GM21423 (cell line): ENCODE data around the gene LRRC32.

Source experiments
- ATAC-seq: cut with Tn5 transposase; IDR thresholded peaks from one replicate; pipeline ENCODE4 v1.9.1; 2021; ENCODE audit warnings: mild to moderate bottlenecking, moderate library complexity; ENCODE audit not compliant: unreplicated experiment

Gene LRRC32

DNA sequence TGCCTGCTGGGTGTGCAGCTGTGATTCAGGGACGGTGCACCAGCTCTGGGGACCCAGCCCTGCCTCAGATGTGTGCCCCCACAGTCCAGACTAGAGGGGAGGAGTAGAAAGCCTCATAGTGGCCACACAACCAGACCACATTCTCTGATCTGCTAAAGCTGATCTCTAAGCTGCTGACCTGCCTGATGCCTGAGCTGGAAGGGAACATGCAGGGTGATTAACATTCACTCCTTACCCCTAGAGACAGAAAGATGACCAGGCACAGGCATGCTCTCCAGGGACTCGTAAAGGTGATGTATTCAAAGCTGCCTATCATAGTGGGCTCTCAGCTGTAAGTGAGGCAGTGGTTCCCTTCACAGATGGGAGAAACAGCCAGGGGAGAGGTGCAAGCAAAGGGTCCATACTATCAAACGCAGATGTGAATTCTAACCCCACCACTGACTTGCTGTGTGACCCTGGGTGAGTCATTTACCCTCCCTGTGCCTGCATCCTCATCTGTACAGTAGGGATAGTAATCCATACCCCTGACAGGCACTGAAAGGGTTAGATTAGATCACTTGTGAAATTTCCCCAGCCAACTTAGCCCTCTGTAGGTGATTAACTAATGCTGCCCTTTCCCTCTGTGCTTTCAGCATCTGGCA lies 29.0 kb upstream of the LRRC32 start:
- no peak for ATAC-seq

DNA sequence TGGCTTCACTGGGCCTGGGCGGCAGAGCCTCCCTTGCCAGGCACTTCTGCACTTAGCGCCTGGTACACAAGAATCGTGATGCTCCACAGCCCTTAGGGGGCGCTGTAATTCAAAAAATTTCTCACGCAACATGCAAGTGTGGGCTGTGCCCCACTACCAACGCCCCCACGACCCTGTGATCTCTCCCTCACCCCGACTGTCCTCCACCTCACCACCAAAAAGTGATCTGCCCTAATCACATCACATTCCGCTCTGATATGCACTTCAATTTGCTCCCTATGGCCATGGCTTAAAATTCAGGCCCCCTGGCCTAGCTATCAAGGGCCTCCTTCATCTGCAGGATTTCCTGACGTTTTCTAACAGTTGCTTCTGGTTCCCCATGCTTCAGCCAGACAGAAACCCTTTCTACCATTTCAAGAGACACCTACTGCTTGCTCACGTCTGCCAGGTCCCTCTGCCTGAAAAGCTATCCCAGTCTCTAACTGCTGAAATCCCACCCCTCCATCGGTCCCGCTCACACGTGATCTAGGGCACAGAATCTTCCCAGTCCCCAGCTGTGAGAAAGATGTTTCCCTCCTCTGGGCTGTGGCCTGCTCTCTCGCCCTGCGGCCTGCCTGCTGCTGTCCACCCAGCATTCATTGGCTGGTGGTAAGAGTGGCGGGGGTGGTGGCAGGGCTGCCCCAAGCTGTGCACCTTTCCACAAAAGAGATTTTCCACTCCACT lies 27.9 kb upstream of the LRRC32 start:
- no peak for ATAC-seq

DNA sequence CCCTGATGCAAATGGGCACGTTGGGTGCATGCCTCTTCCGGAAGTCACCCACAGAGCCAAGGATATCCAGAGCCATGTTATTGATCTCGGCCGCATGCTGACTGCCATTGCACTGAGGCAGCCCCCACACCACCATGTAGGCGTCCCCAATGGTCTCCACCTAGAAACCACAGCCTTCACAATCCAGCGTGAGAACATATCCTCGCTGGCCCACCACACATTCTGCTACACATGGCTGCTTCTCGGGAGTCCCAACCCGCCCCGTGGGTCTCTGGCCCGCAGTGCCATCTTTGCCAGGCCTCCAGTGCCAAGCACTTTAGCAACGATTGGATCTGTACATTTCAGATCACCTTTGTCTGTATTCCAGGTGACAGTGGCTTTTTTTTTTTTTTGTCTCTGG lies 26.2 kb upstream of the LRRC32 start:
- no peak for ATAC-seq

DNA sequence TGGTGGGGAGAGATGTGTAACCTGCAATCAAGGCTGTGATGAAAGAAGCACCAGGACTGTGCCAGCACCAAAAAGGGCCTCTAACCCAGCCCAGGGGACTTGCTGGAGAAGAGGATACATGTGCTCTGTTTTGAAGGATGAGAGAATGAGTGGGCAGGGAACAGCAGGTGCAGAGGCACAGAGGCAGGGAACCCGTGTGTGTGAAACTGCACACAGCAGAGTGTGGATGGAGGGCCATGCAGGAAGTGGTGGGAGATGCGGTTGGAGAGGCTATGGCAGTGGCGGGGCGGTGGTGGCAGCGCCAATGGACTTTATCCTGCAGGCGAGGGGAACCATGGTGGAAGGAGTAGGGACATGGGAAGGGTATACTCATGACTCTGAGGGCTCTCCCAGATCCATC lies 25.2 kb upstream of the LRRC32 start:
- no peak for ATAC-seq

DNA sequence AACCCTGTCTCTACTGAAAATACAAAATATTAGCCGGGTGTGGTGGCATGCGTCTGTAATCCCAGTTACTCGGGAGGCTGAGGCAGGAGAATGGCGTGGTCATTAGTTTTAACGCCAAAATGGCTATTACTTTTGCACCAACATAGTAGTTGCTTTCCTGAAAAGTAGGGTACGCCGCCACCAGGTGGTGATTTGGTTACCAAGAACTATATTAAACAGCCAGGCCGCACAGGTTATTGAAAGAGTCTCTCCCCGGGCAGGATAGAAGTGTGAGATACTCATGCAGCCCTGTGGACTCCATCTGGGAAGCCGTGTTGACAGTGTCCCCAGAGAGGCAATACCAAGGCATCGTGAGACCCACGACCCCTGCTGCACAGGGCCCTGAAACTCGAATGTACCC lies 24.6 kb upstream of the LRRC32 start:
- no peak for ATAC-seq

DNA sequence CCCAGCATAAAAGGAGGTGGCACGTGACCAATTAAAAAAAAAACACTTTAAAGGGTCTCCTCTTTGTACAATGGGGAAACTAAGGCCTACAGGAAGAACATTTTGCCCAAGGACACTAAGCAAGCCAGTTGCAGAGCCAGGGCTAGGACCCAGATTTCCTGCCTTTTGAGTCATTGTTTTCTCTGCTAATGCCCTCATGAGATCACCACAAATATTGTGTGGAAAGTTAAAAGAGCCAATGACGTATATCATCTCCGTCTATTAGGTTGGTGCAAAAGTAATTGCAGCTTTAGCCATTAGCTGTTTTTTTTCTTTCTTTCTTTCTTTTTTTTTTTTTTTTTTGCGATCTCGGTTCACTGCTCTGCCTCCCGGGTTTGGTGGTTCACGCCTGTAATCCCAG lies 24.1 kb upstream of the LRRC32 start:
- no peak for ATAC-seq

DNA sequence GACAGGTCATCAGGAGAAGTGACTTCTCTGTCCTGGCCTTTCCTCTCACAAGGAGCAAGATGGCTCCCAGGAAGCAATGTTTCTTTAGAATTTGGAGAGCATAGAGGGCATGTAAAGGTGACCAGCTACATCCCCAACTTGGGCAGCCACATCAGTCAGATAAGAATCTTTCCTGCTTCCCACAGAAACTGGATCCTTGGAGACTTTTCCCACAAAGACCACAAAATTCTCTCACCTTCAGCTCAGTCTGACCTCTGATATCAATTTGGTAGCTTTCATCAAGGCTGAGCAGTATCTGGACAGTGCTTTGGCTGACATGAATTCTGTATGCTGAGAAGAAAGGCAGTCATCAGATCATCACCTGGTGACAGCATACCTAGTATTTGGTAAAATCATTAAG lies 23.3 kb upstream of the LRRC32 start:
- ATAC-seq: no peak

DNA sequence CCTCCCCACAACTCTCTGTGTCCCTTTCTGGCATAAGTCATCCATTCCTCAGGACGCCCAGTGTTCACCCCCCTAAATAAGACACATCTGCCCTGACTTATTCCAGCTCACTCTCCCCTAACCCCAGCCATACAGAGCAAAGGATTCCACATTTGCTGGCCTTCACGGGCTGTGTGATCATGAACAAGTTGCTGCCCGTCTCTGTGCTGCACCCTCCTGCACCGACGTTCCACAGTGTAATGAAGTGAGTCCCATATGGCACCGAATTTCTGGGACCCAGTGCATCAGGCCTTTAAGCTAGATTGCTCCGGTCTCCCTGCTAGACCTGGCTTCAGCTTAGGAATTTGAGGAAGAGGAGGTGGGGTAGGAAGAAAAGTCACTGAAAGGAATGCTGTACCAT lies 22.4 kb upstream of the LRRC32 start:
- ATAC-seq: no peak

DNA sequence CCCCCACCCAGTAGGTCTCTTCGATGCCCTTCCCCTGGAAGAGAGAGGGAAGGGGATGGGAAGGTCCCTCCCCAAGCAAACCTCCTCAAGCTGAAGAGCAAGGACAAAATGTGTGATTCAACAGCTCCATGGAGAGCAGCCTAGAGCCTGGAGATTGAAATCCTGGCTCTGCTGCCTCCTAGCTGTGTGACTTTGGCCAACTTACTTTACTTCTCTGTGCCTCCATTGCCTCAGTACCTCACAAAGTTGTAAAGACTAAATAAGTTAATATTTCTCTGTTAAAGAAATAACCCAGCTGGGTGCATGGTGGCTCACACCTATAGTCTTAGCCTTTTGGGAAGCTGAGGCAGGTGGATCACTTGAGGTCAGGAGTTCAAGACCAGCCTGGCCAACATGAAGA lies 21.1 kb upstream of the LRRC32 start:
- ATAC-seq: no peak

DNA sequence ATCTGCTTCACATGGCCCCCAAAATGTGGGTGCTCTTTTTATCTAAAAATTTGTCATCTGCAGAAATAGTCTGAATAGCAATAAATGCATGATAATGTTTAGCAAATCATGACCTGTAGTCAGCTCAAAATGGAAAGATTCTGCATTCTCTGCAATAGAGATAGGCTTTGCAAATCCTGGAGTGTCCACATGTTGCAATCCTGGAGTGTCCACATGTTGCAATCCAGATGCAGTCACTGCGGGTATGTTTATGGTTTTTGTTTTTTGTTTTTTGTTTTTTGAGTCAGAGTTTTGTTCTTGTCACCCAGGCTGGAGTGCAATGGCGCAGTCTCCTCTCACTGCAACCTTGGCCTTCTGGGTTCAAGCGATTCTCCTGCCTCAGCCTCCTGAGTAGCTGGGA lies 20.2 kb upstream of the LRRC32 start:
- ATAC-seq: no peak

DNA sequence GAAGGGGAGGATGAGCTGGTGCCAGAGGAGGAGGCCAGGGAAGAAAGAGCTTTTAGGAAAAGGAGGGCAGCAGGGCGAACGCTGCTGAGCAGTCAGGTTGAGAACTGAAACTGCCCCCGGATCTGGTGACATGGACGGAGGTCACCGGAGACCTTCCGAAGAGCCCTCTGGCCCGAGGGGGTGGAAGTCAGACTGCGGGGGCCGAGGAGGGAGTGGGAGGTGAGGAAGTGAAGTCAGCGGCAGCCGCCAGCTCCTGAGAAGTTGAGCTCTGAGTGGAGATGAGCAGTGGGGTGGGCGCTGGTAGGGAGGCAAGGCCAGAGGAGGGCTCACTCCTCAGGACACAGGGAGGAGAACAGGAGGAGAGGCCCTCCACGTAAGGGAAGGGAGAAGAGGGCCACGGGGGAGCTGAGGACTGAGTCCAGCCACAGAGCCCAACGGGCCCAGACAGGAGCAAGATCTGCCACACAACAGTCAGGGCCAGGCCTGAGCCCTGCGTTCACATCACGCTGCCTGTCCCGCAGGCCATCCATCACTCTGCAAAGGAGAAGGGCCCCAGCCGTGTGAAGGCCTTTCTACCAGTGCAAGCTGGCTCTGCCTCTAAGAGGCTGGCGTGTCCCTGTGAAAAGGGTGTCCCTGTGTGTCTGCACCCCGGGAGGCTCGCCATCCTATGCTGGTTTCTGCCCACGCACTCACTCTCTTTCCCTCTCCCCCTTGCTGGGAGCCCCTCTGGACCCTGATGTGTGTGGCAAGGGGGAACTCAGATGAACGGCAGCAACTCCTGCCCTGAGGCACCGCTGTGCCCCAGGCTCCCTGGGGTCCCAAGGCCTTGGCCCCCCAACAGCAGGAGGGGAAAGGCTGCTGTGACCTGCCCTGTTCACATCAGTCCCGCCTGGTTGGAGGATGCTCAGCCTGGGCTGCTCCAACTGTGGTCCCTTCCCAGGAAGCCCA lies 19.0 kb upstream of the LRRC32 start:
- no peak for ATAC-seq

DNA sequence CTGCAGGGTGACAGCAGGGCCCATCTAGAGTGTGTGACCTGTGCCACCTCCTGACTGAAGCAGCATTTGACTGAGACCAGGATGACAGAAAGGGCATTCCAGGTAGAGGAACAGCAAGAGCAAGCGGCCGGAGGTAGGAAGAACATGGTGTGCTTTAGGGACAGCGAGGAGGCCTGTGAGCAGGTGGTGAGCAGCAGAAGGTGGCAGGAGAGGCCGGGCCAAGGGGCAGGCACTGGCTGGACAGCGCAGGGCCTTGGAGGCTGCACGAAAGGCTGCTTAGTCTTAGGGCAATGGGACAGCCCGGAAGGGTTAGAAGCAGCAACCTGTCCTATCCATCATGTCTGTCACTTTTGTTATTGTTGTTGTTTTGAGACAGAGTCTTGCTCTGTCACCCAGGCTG lies 17.6 kb upstream of the LRRC32 start:
- ATAC-seq: no peak

DNA sequence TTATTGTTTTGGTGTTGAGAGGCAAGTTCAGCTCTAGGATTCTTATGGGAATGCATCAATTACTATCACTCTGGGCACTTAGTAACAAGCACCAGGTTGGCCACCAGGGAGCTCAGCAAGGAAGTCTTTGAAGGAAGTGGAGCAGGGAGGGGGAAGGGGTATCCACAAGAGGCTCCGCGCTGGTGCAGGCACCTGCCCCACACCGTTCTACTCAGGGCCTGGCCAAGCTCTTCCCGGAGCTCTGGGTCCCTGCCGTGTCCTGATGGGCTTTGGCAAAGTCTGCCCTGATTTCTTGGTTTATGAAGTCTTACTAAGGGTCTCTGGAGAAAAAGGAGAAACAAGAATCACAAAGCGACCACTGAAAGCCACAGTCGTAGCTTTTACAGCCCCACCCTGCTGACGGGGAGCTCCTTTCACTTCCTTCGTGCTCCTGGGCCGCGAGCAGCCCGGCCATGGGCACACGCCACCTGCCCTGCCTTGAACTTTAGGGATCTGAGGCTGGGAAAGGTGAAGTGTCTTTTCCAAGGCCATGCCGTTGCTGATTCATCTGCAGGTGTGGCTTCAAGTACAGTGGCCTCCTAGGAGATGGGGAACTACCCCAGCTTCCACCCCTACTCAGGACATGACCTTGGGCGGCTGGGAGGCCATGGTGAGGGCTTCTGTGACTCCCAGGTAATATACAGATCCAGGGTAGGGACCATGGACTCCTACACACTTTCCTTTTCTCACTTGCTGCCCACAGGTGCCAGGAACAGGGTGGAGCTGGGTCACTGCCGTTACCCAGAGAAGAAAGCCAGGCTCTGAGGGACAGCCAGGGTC lies 15.9 kb upstream of the LRRC32 start:
- no peak for ATAC-seq

DNA sequence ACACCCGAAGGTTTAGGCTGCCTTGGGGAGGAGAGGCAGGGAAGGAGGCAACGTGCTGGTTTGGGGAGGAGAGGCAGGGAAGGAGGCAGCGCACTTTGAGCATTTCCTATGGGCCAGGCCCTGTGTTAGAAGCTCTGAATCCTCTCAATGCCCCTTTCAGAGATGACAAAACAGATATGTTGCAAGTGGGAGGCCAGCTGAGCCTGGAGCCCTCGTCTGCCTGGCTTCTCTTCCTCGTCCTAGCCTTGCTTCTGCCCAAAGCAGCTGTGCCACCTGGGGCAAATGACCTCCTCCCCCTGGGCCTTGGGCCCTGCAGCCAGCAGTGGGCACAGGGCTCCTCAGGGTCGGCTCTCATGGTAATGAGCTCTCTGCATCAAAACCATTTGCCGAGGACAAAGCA lies 15.3 kb upstream of the LRRC32 start:
- no peak for ATAC-seq

DNA sequence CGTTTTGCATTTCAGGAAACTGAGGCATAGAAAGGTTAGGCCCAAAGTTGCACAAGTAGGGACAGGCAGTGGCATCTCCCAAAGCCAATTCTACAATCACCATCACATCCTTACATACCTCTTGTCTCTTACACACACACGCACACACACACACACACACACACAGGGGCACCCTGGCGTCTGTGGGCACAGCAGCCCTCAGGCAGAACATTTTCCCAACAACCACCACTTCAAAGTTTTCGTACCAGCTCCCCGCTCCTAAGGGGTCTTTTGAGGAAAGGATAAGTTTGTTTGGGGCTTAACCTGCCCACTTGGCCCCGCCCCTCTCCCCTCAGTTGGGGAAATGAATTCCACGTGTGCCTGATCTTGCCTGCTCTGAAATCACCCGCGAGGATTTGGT lies 14.7 kb upstream of the LRRC32 start:
- no peak for ATAC-seq

DNA sequence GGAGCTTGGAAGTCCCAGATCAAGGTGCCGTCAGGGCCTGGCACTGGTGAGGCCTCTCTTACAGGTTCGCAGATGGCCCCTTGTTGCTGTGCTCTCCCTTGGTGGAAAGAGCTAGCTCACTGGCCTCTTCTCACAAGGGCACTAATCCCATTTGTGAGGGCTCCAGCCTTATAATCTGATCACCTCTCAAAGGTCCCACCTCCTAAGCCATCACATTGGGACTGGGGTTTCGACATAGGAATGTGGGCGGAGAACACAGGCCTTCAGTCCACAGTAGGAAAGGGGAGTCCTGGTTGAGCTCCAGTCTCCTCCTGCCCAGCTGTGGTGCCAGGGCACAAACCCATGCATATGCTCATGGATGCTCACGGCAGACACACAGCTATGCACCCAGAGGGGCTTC lies 14.0 kb upstream of the LRRC32 start:
- ATAC-seq: no peak

DNA sequence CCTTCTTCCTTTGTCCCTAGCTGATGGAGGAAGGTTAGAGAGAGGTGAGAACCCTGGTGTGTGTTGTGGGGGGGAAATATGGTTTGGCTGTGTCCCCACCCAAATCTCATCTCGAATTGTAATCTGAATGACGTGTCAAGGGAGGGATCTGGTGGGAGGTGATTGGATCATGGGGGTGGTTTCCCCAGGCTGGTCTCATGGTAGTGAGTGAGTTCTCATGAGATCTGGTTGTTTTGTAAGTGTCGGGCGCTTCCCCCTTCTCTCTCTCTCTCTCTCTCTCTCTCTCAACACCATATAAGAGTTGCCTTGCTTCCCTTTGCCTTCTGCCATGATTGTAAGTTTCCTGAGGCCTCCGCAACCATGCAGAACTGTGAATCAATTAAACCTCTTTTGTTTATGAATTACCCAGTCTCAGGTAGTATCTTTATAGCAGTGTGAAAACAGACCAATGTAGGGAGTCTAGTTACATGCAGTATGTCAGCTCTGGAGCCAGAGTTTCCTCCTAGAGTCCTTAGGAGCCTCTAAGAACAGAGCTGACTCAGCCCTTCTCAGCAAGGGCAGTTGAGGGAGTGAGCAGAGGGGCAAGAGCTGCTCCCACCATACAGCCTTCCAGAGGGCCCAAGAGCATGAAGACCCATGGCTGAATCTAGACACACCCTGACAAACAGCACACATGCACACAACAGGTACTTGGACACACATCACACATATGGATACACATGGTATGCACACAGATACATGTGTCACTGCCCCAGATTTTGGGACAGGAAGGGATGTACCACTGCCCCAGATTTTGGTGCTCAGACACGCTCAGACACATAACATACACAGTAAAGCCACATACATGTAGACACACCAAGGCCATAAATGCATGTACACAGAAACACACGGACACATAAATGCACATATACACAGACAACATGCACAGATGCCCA lies 12.9 kb upstream of the LRRC32 start:
- ATAC-seq: no peak

DNA sequence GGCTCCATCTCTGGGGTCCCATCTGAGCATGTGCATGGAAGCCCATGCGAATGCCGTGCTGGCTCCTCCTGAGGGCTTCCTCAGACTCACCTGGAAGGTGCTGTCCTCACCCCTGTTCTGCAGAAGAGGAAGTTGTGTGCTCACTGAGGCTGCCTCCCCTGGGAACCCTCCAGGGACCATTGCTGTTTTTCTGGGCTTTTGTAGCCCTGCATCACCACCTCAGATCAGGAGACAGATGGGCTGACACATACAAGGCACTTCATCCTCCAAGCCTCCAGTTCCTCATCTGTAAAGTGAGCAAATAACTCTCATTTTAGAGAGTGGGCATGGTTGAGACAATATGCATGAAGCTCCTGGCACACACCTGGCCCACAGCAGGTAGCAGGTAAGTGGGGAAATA lies 12.1 kb upstream of the LRRC32 start:
- ATAC-seq: no peak

DNA sequence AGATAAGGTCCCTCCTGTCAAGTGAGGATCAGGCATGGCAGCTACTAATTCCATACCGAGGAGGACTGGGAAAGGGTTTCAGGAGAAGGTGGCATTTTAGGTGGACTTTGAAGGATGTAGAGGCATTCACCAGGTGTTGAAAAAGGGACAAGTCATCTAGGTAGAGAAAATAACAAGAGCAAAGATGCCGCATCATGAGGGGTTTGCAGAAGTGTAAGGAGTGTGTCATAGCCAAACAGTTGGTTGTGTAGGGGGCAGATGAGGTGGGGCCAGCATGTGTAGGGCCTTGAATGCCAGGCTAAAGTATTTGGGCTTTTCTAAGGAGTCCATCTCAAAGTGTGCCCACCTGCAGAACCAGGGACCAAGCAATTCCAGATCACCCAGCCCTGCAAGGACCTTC lies 11.6 kb upstream of the LRRC32 start:
- ATAC-seq: no peak
